SU-DHL-6 (cell line): ENCODE data around the gene RSPH3.

ENCODE experiments used
- H2AFZ ChIP-seq: fragments of 200-600 bp; sonication (generic); 2 replicates; pipeline ENCODE4 v1.6.1; 2014; ENCODE audit warnings: low read depth, mild to moderate bottlenecking, moderate library complexity, mixed read lengths, antibody characterized with exemption, low read length; ENCODE audit not compliant: severe bottlenecking
- H3F3A ChIP-seq: fragments of 200-600 bp; shearing (Covaris generic); 2 replicates; pipeline ENCODE4 v1.6.0; 2016; ENCODE audit warnings: antibody characterized with exemption, mild to moderate bottlenecking; ENCODE audit not compliant: insufficient read depth
- H3K27ac ChIP-seq: fragments of 200-600 bp; sonication (generic); 2 replicates; pipeline ENCODE4 v1.5.1; 2016; ENCODE audit warnings: low read depth, mild to moderate bottlenecking, low read length, moderate library complexity, mixed read lengths
- H3K27me3 ChIP-seq: fragments of 200-600 bp; sonication (generic), shearing (Covaris generic); 2 replicates; pipeline ENCODE4 v1.6.0; 2014; ENCODE audit warnings: mild to moderate bottlenecking, low read length
- H3K36me3 ChIP-seq: fragments of 200-600 bp; sonication (generic); 2 replicates; pipeline ENCODE4 v1.6.1; 2014; ENCODE audit warnings: mild to moderate bottlenecking, low read length, mixed read lengths
- H3K4me2 ChIP-seq: fragments of 300-600, 200-600 bp; shearing (Covaris generic), sonication (generic); 2 replicates; pipeline ENCODE4 v1.6.0; 2014; ENCODE audit warnings: low read length, low read depth, mild to moderate bottlenecking; ENCODE audit not compliant: poor library complexity, severe bottlenecking
- H3K4me3 ChIP-seq: fragments of 200-600 bp; sonication (generic); 2 replicates; pipeline ENCODE4 v1.5.1; 2014; ENCODE audit warnings: antibody characterized with exemption, low read length, mild to moderate bottlenecking, mixed read lengths; ENCODE audit not compliant: insufficient read depth, poor library complexity, severe bottlenecking
- H3K79me2 ChIP-seq: fragments of 200-600 bp; sonication (generic); 2 replicates; pipeline ENCODE4 v1.6.1; 2014; ENCODE audit warnings: mild to moderate bottlenecking, low read length, moderate library complexity; ENCODE audit not compliant: insufficient read depth
- H3K9ac ChIP-seq: fragments of 200-600 bp; sonication (generic); 2 replicates; pipeline ENCODE4 v1.7.0; 2014; ENCODE audit warnings: mild to moderate bottlenecking, low read length
- H3K9me2 ChIP-seq: fragments of 200-600 bp; sonication (generic); replicated peaks from 2 replicates; pipeline ENCODE4 v1.6.1; 2014; ENCODE audit warnings: low read length; ENCODE audit not compliant: insufficient read depth
- H3K9me3 ChIP-seq: fragments of 200-600 bp; sonication (generic); 2 replicates; pipeline ENCODE4 v1.6.1; 2014; ENCODE audit warnings: low read length, mixed read lengths; ENCODE audit not compliant: insufficient read depth
- H4K20me1 ChIP-seq: fragments of 200-600 bp; sonication (generic); 2 replicates; pipeline ENCODE4 v1.6.1; 2014; ENCODE audit warnings: low read depth, mild to moderate bottlenecking, antibody characterized with exemption, low read length, moderate library complexity, mixed read lengths
- CTCF ChIP-seq: fragments of 200-600 bp; sonication (generic); IDR thresholded peaks from one replicate; pipeline ENCODE4 v1.5.1; 2017; ENCODE audit warnings: antibody characterized with exemption, mild to moderate bottlenecking, low read length, moderate library complexity; ENCODE audit not compliant: insufficient read depth, poor library complexity, severe bottlenecking
- EZH2phosphoT487 ChIP-seq: fragments of 200-600 bp; sonication (generic), shearing (Covaris generic); conservative IDR thresholded peaks from 2 replicates; pipeline ENCODE4 v1.6.1; 2018; ENCODE audit warnings: mild to moderate bottlenecking, antibody characterized with exemption, low read length, moderate library complexity, mixed read lengths

The RSPH3 gene

GRCh38 chr6:159020011-159020410 is 20.0 kb upstream of the RSPH3 start:
- H3K27ac ChIP-seq = no peak overlapping the region
- no peaks in the 10 kb centered on the region for H3F3A ChIP-seq
- H3K4me2 ChIP-seq = no peak overlapping the region

GRCh38 chr6:159017757-159018559 is 18.0 kb upstream of the RSPH3 start:
- H3K9ac ChIP-seq = no peak overlapping the region
- H3K4me3 ChIP-seq = no peak overlapping the region
- no peaks in the 10 kb centered on the region for H3K79me2 ChIP-seq
- no peaks in the 10 kb centered on the region for H3K9me2 ChIP-seq
- H3F3A ChIP-seq = no peaks in the 10 kb centered on the region
- H4K20me1 ChIP-seq = no peaks in the 10 kb centered on the region
- no peak overlapping the region for H3K4me2 ChIP-seq
- H3K27ac ChIP-seq = no peak overlapping the region
- H3K27me3 ChIP-seq = no peaks in the 10 kb centered on the region
- H3K36me3 ChIP-seq = no peaks in the 10 kb centered on the region
- TF ChIP-seq EZH2phosphoT487 = no peak
- TF ChIP-seq CTCF = no peak
- H2AFZ ChIP-seq = no peak overlapping the region
- H3K9me3 ChIP-seq = no peaks in the 10 kb centered on the region

More at GRCh38 chr6:159020011-159020410, 20.0 kb upstream of the RSPH3 start:
- Histone ChIP-seq H2AFZ (no peak overlapping the region), H3K9ac (no peak overlapping the region), H3K27me3 (no peaks in the 10 kb centered on the region), H4K20me1 (no peaks in the 10 kb centered on the region), H3K79me2 (no peaks in the 10 kb centered on the region), H3K9me3 (peaks cover 10% of the 10 kb centered on the region; the same call in 1 of the 2 replicates), H3K9me2 (no peaks in the 10 kb centered on the region), H3K4me3 (no peak overlapping the region), H3K36me3 (no peaks in the 10 kb centered on the region)
- TF ChIP-seq CTCF (no peak), EZH2phosphoT487 (no peak)

GRCh38 chr6:159014406-159014805 is 14.4 kb upstream of the RSPH3 start:
- Histone ChIP-seq H3K27ac (no peak overlapping the region), H3K79me2 (no peaks in the 10 kb centered on the region), H2AFZ (no peak overlapping the region), H3K27me3 (no peaks in the 10 kb centered on the region), H4K20me1 (no peaks in the 10 kb centered on the region), H3K36me3 (no peaks in the 10 kb centered on the region), H3K9me3 (no peaks in the 10 kb centered on the region), H3K4me3 (no peak overlapping the region), H3K4me2 (no peak overlapping the region), H3K9me2 (no peaks in the 10 kb centered on the region), H3F3A (no peaks in the 10 kb centered on the region), H3K9ac (no peak overlapping the region)
- TF ChIP-seq CTCF (no peak), EZH2phosphoT487 (no peak)
